Measurements from ENCODE around the gene SYPL1. TPM values are rescaled to one million over a fixed set of nuclear protein-coding genes. Genes with fewer than 3 reads are reported as not detected.
A peak's percentile ranks its signal among the peaks of the same experiment; 100 is the strongest.

SYPL1 gene
- total RNA-seq, 1 experiment from 2014 or later: 43.5 TPM

GRCh38 chr7:106122713-106123112 is 10.6 kb upstream of the SYPL1 start:
- DNase-seq (ENCODE audit: low read depth): no peak

DNA sequence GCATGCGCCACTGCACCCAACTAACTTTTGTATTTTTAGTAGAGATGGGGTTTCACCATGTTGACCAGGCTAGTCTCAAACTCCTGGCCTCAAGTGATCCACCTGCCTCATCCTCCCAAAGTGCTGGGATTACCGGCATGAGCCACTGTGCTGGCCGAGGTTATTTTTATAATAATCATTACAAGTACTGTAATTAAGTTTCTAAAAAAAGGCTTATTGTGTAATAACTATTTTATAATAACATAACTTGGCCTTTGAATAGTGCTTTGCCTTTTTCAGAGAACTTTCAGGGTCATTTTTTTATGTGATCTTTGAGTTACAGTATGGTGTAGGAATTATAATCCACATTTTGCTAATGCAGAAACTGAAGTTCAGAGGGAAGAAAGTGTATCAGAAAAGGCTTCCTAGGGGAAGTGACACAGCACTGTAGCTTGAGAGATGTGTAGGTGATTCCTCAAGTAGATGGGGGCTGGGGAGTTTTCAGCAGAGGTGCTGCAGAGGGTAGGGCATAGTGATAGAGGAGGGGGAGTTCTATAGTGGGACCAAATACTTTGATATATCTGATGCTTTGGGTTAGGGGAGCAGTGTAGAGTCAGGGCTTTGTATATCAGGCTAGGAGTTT is 9.2 kb upstream of the SYPL1 start:
- DNase-seq (ENCODE audit: low read depth): no peak

DNA sequence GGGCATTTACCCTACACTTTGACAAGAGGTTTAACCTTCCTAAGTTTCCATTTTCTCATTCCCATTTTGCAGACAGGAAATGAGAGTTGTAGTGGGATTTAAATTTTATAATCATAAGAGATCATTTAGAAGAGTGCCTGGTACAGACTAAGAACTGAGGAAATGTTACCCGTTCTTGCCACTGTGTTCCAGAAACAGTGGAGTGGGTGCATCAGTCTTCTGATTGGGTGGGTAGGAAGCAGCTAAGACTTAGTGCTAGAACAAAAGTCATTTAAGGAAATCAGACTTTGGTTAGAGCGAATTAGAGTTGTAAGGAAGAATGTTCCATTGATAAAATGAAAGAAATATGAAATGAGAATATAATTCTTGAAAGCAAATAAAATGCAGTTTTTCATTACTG is 8.4 kb upstream of the SYPL1 start:
- DNase-seq (ENCODE audit: low read depth): no peak

- DNase-seq (ENCODE audit: low read depth): no peak
Observed at GRCh38 chr7:106119719-106120118, 7.6 kb upstream of the SYPL1 start.

DNA sequence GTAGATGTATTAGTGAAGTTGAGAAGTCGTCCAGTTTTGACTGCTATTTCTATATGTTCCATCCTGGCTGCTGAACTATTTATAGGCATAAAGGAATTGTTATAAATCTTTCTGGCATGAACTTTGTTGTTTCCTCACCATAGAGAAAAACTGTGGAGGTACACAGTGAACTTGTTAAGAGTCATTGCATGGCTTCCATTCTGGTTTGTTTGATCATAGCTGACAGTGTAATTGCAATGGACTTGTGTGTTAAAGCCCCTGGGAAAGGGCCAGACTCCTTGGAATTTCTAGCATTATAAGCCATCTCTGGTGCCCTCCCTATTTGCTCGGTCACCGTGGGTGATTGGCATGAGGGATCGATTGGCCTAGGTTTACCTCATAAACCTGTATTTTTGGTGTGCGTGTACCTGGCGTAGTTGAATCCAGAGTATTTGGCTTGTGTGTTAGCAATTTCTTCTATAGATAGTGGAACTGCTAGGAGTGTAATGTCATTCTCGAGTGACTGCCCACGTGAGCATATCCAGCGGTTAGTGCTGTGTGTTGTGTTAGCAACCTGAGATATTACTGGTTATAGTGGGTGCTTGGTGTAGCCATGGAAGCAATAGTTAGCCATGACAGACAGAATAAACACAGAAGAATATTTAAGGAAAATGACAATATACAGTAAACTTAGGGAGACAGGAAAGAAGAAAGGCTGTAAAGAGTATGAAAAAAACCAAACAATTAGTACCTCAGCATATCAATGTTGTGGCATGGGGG is 5.9 kb upstream of the SYPL1 start:
- DNase-seq (ENCODE audit: low read depth): no peak

DNA sequence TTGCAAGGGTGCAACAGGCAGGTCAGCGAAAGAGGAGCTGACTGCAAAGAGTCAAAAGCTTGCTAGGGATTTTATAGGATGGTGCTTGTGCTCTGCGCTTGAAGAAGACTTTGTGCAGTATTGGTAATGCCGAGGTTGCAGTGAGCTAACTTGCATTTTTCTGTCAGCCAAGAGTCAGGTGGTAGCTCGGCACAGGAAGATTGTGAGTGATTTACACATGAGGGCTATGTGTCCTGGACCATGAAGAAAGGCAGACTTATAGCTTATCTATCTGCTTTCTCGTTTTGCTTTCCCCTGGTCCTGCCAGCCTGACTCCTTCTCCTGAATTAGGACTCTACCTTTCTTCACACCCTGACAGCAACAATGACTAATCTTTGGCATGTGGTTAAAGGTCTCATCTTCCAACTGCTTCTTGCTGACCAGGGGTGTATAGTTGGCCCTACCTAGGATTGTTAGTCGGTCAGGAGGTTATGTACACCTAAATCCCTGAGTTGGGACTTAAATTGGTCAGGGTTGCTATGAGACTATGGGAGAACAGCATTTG is 4.1 kb upstream of the SYPL1 start:
- DNase-seq (ENCODE audit: low read depth): no peak

GRCh38 chr7:106114716-106115383 is 2.7 kb upstream of the SYPL1 start:
- no peak for DNase-seq (ENCODE audit: low read depth)

DNA sequence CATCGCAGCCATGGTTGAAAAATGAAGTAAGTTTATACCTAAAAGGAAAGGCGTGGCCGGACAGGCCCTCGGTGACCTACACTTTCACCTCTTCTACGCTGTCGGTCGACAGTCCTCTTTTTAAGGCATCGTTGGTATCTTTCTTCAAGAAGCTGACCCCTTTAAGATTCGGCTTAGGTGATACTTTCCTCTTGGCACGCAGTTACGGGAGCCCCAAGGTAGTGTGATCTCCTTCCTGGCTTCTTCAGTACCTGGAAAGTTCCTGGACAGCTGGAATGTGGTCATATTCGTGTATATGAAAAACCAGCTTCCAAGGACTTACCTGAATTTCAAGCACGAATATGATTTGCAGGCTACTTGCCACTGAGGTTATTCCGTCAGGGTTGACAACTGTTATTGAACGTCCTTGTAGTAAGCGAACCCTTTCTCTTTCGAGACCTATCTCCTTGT is 885 bp upstream of the SYPL1 start:
- DNase-seq (ENCODE audit: low read depth): no peak

DNA sequence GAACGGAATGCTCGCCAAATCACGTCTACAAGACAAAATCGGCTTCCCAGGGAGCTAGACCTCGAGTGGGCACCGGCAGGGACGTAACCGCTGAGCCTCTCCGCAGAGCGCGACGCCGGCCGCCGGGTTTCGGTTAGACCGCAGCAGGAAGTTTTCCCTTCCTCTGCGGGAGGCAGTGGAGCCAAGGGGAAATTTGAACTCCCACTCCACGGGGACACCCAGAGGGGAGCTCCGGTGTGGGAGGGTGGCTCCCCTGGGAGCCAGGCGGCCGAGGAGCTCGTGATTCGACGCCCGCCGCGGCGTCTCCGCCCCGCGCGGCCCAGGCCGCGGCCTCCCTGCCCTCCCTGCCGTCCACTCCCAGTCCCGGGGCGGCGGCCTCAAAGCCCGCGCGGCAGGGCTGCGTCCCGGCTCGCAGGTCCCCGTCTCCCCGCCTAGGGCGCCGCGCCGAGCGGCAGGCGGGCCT is 426 bp downstream of the SYPL1 start:
- no peak for DNase-seq (ENCODE audit: low read depth)

- peak; percentile 33 for DNase-seq (ENCODE audit: low read depth)
Observed at GRCh38 chr7:106110885-106111654, 1.0 kb downstream of the SYPL1 start.

- no peak for DNase-seq (ENCODE audit: low read depth)
Observed at GRCh38 chr7:106110238-106110560, 1.9 kb downstream of the SYPL1 start.

- no peak for DNase-seq (ENCODE audit: low read depth)
Observed at GRCh38 chr7:106109521-106110237, 2.4 kb downstream of the SYPL1 start.

DNA sequence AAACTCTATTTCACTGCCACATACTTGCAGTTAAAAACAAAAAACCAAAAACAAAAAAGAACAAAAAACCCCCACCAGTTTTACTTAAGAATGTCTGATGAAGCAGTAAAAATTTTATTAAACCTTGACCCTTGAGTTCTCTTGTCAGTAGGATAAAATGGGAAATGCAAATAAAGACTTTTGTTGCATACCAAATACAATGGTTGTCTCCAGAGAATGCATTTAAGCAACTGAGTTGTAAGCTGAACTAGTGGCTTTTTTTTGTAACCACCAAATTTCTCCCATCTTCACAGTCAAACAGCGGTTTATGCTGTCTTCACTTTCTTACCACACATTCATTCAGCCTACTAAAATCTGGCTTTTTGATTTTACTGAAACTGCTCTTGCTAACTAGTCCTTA is 3.1 kb downstream of the SYPL1 start:
- DNase-seq (ENCODE audit: low read depth): no peak

DNA sequence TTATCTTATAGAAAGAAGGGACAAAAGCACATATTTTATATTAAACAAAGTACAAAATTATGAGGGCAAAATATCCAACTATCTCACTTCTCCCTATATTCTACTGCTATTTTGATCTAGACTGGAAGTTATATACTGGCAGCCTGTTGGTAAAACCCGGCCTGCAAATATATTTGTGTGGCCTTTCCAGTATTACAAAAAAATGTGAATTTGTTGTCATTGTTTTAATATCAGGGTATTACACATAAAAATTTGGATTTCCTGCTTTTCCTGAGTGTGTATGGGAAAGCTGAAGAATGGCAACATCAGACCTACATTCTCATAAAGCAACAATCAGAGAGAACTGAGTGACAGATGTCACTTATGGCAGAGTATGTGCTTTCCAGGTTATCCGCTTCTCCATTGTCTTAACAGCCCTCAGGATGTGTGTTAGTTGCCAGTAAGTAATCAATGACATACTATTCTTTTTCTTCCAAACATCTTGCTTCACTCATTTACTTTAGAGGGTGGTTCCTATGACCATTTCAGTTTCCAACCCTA is 7.3 kb downstream of the SYPL1 start:
- DNase-seq (ENCODE audit: low read depth): no peak

GRCh38 chr7:106102387-106102966 is 9.6 kb downstream of the SYPL1 start:
- no peak for DNase-seq (ENCODE audit: low read depth)

DNA sequence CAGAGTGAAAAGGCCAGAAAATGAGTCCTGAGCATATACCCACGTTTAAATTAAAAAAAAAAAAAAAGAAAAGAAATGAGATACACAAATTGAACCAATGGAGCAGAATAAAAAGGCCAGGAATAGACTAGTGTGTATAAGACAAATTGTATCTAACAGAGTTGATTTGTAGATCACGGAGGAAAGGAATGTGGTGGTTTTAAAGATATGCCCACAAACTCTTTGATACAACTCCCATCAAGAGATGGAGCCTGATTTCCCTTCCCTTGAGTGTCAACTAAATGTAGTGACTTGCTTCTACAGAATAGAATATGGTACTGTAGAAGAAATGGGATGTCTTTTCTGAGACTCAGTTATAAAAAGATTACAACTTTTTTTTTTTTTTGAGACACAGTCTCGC is 10.4 kb downstream of the SYPL1 start:
- no peak for DNase-seq (ENCODE audit: low read depth)

- no peak for DNase-seq (ENCODE audit: low read depth)
Observed at GRCh38 chr7:106100863-106101629, 11.1 kb downstream of the SYPL1 start.

DNA sequence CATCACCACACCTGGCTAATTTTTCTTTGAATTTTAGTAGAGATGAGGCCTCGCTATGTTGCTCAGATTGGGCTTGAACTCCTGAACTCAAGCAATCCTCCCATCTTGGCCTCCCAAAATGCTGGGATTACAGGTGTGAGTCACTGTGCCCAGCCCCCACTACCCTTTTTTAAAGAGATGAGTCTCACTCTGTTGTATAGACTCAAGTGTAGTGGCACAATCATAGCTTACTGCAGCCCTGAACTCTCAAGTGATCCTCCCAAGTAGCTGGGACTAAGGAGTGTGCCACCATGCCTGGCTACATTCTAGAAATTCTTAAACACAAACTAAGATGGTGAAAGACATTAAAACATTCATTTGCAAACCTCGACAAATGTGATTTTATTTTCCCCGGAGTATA is 12.6 kb downstream of the SYPL1 start:
- peak; percentile 9 for DNase-seq (ENCODE audit: low read depth)

- DNase-seq (ENCODE audit: low read depth): no peak
Observed at GRCh38 chr7:106098889-106099288, 13.2 kb downstream of the SYPL1 start.
